Ishikawa (cell line): ENCODE data around the gene NPS.

ENCODE experiments used
- CEBPB ChIP-seq: IDR thresholded peaks from 2 replicates; pipeline ENCODE4 v1.6.1; 2012
- EGR1 ChIP-seq: IDR thresholded peaks from 2 replicates; pipeline ENCODE4 v1.6.1; 2012
- EP300 ChIP-seq: IDR thresholded peaks from 2 replicates; pipeline ENCODE4 v1.6.1; 2012; ENCODE audit warnings: borderline replicate concordance
- FOXM1 ChIP-seq: IDR thresholded peaks from 2 replicates; pipeline ENCODE4 v1.6.1; 2012; ENCODE audit warnings: low read depth, borderline replicate concordance
- MAX ChIP-seq: IDR thresholded peaks from 2 replicates; pipeline ENCODE4 v1.6.1; 2012
- NFIC ChIP-seq: IDR thresholded peaks from 2 replicates; pipeline ENCODE4 v1.6.1; 2012
- RAD21 ChIP-seq: IDR thresholded peaks from 2 replicates; pipeline ENCODE4 v1.6.1; 2012; ENCODE audit warnings: low read depth
- REST ChIP-seq: IDR thresholded peaks from 2 replicates; pipeline ENCODE4 v1.6.1; 2012; ENCODE audit warnings: low read depth, mild to moderate bottlenecking
- TAF1 ChIP-seq: IDR thresholded peaks from 2 replicates; pipeline ENCODE4 v1.6.1; 2012; ENCODE audit warnings: low read depth, mild to moderate bottlenecking
- TCF12 ChIP-seq: IDR thresholded peaks from 2 replicates; pipeline ENCODE4 v1.6.1; 2012; ENCODE audit warnings: low read depth
- TEAD4 ChIP-seq: IDR thresholded peaks from 2 replicates; pipeline ENCODE4 v1.6.1; 2012
- YY1 ChIP-seq: IDR thresholded peaks from 2 replicates; pipeline ENCODE4 v1.6.1; 2012; ENCODE audit warnings: low read depth

GRCh38 chr10:127532193-127532592, 16.9 kb upstream of the NPS start:
- TF ChIP-seq RAD21 (no peak), CEBPB (no peak), NFIC (no peak), TCF12 (no peak), EP300 (no peak), MAX (no peak), TAF1 (no peak), TEAD4 (no peak), YY1 (no peak), REST (no peak), FOXM1 (no peak), EGR1 (no peak)
